Stimulated activated CD8-positive, alpha-beta memory T cell treated with anti-CD3 and anti-CD28 coated beads, Interleukin-15, amount 100 ng/mL, for 48 hours (primary cell): ENCODE measurements around the gene LLCFC1.

Source experiments
- DNase-seq, 2 donors: peaks; one replicate each; pipeline ENCODE4 v3.0.0-alpha.2; 2020; ENCODE audit warnings: low read depth in 2 of 2

The LLCFC1 gene

GRCh38 chr7:142939226-142939910 lies at the start of gene LLCFC1:
Gene LLCFC1, plus strand, starts transcription at chr7:142939484. Its CDS starts 138 bp downstream, at chr7:142939622.
- DNase-seq, result no peak

GRCh38 chr7:142889816-142890215 lies 49.5 kb upstream of the LLCFC1 start:
- DNase-seq, result no peak

GRCh38 chr7:142890874-142891485 lies 48.3 kb upstream of the LLCFC1 start:
- no peak for DNase-seq

- no peak for DNase-seq
These were observed 47.7 kb upstream of the LLCFC1 start for GRCh38 chr7:142891490-142892082.

- no peak for DNase-seq
These were observed 46.3 kb upstream of the LLCFC1 start for GRCh38 chr7:142892951-142893350.

- no peak for DNase-seq
These were observed 44.9 kb upstream of the LLCFC1 start for GRCh38 chr7:142894112-142894984.

GRCh38 chr7:142894985-142895593 lies 44.2 kb upstream of the LLCFC1 start:
- no peak for DNase-seq

- no peak for DNase-seq
These were observed 43.1 kb upstream of the LLCFC1 start for GRCh38 chr7:142896151-142896550.

GRCh38 chr7:142896741-142897379 lies 42.4 kb upstream of the LLCFC1 start:
- no peak for DNase-seq

- no peak for DNase-seq
These were observed 41.6 kb upstream of the LLCFC1 start for GRCh38 chr7:142897691-142898090.

- no peak for DNase-seq
These were observed 40.7 kb upstream of the LLCFC1 start for GRCh38 chr7:142898377-142899170.

GRCh38 chr7:142899661-142900060 lies 39.6 kb upstream of the LLCFC1 start:
- DNase-seq, result no peak

- DNase-seq, result no peak
These were observed 37.6 kb upstream of the LLCFC1 start for GRCh38 chr7:142901426-142902259.

- no peak for DNase-seq
These were observed 35.2 kb upstream of the LLCFC1 start for GRCh38 chr7:142904128-142904527.

- no peak for DNase-seq
These were observed 33.5 kb upstream of the LLCFC1 start for GRCh38 chr7:142905759-142906158.

- DNase-seq, result no peak
These were observed 32.6 kb upstream of the LLCFC1 start for GRCh38 chr7:142906643-142907042.

GRCh38 chr7:142908290-142908689 lies 31.0 kb upstream of the LLCFC1 start:
- DNase-seq, result no peak

GRCh38 chr7:142908921-142909890 lies 30.1 kb upstream of the LLCFC1 start:
- DNase-seq, result no peak
